H9 (cell line): ENCODE results near the gene ALPI. TPM values are rescaled to one million over a fixed set of nuclear protein-coding genes. Genes with fewer than 3 reads are reported as not detected.

Source experiments
- DNase-seq: peaks from one replicate; pipeline ENCODE4 v3.0.0-alpha.2; 2017
- H2AFZ ChIP-seq: one replicate; pipeline ENCODE4 v1.6.1; 2013; ENCODE audit warnings: mild to moderate bottlenecking, low read length, control low read depth, moderate library complexity
- H2AK5ac ChIP-seq: 2 replicates; pipeline ENCODE4 v1.6.1; 2013; ENCODE audit warnings: low read length, control low read depth, mixed read lengths; ENCODE audit not compliant: insufficient read length
- H2BK120ac ChIP-seq: one replicate; pipeline ENCODE4 v1.6.1; 2013; ENCODE audit warnings: low read depth, mild to moderate bottlenecking, low read length, control low read depth, inconsistent platforms; ENCODE audit not compliant: poor library complexity, severe bottlenecking
- H2BK12ac ChIP-seq: 2 replicates; pipeline ENCODE4 v1.6.1; 2013; ENCODE audit warnings: low read length, control low read depth, mixed read lengths, low read depth; ENCODE audit not compliant: insufficient read length
- H2BK15ac ChIP-seq: 2 replicates; pipeline ENCODE4 v1.6.1; 2013; ENCODE audit warnings: low read depth, low read length, control low read depth
- H2BK20ac ChIP-seq: one replicate; pipeline ENCODE4 v1.6.1; 2013; ENCODE audit warnings: low read depth, mild to moderate bottlenecking, low read length, control low read depth, inconsistent platforms; ENCODE audit not compliant: poor library complexity, severe bottlenecking
- H2BK5ac ChIP-seq: 2 replicates; pipeline ENCODE4 v1.6.1; 2013; ENCODE audit warnings: low read length, control low read depth, mixed read lengths; ENCODE audit not compliant: insufficient read length
- H3K14ac ChIP-seq: 2 replicates; pipeline ENCODE4 v1.6.1; 2013; ENCODE audit warnings: low read length, control low read depth; ENCODE audit not compliant: insufficient read depth
- H3K18ac ChIP-seq: 2 replicates; pipeline ENCODE4 v1.6.1; 2013; ENCODE audit warnings: low read depth, mild to moderate bottlenecking, mixed read lengths, low read length, control low read depth; ENCODE audit not compliant: insufficient read length
- H3K23ac ChIP-seq: 2 replicates; pipeline ENCODE4 v1.6.1; 2013; ENCODE audit warnings: low read length, control low read depth, mixed read lengths, low read depth; ENCODE audit not compliant: insufficient read length
- H3K23me2 ChIP-seq: 2 replicates; pipeline ENCODE4 v1.6.1; 2013; ENCODE audit warnings: low read depth, mild to moderate bottlenecking, mixed read lengths, low read length, control low read depth; ENCODE audit not compliant: insufficient read length, poor library complexity, severe bottlenecking
- H3K27ac ChIP-seq: 2 replicates; pipeline ENCODE4 v1.5.1; 2013; ENCODE audit warnings: low read length, control low read depth, mixed read lengths, low read depth; ENCODE audit not compliant: insufficient read length
- H3K27me3 ChIP-seq: 2 replicates; pipeline ENCODE4 v1.6.1; 2013; ENCODE audit warnings: low read length, control low read depth, inconsistent platforms; ENCODE audit not compliant: insufficient read depth
- H3K4ac ChIP-seq: 2 replicates; pipeline ENCODE4 v1.6.1; 2013; ENCODE audit warnings: low read depth, mild to moderate bottlenecking, control low read depth, inconsistent platforms, low read length, moderate library complexity
- H3K4me1 ChIP-seq: 2 replicates; pipeline ENCODE4 v1.6.1; 2013; ENCODE audit warnings: low read length, control low read depth, inconsistent platforms; ENCODE audit not compliant: insufficient read depth
- H3K4me2 ChIP-seq: 2 replicates; pipeline ENCODE4 v1.6.1; 2013; ENCODE audit warnings: low read length, control low read depth, mixed read lengths; ENCODE audit not compliant: insufficient read length, insufficient read depth
- H3K56ac ChIP-seq: 2 replicates; pipeline ENCODE4 v1.6.1; 2013; ENCODE audit warnings: low read depth, mild to moderate bottlenecking, mixed read lengths, low read length, control low read depth; ENCODE audit not compliant: insufficient read length
- H3K79me1 ChIP-seq: 2 replicates; pipeline ENCODE4 v1.6.1; 2013; ENCODE audit warnings: low read depth, mild to moderate bottlenecking, moderate library complexity, low read length, control low read depth, inconsistent platforms; ENCODE audit not compliant: insufficient read depth, poor library complexity, severe bottlenecking
- H3K79me2 ChIP-seq: 2 replicates; pipeline ENCODE4 v1.6.1; 2013; ENCODE audit warnings: low read length, control low read depth, inconsistent platforms; ENCODE audit not compliant: insufficient read depth
- H3K9ac ChIP-seq: 2 replicates; pipeline ENCODE4 v1.6.1; 2013; ENCODE audit warnings: low read length, control low read depth, mixed read lengths; ENCODE audit not compliant: insufficient read length; ENCODE audit errors: extremely low read depth
- H3K9me3 ChIP-seq: one replicate; pipeline ENCODE4 v1.6.1; 2013; ENCODE audit warnings: low read depth, low read length, inconsistent platforms; ENCODE audit not compliant: control insufficient read depth
- H3T11ph ChIP-seq: one replicate; pipeline ENCODE4 v1.6.1; 2013; ENCODE audit warnings: mild to moderate bottlenecking, low read length, control low read depth, inconsistent platforms
- H4K20me1 ChIP-seq: one replicate; pipeline ENCODE4 v1.6.1; 2013; ENCODE audit not compliant: control insufficient read depth, insufficient read length, insufficient read depth
- H4K5ac ChIP-seq: 2 replicates; pipeline ENCODE4 v1.6.1; 2013; ENCODE audit warnings: low read depth, mild to moderate bottlenecking, mixed read lengths, low read length, control low read depth; ENCODE audit not compliant: insufficient read length
- H4K8ac ChIP-seq: replicated peaks from 2 replicates; pipeline ENCODE4 v1.6.1; 2013; ENCODE audit warnings: low read length, control low read depth, mixed read lengths, low read depth; ENCODE audit not compliant: insufficient read length
- H4K91ac ChIP-seq: 2 replicates; pipeline ENCODE4 v1.6.1; 2013; ENCODE audit warnings: low read depth, mild to moderate bottlenecking, moderate library complexity, mixed read lengths, low read length, control low read depth; ENCODE audit not compliant: insufficient read length
- H3K27ac Mint-ChIP-seq, 3 experiments: 2 replicates in 2 of 3; 3 replicates in 1 of 3; pipeline ENCODE4 v1.8.0; 2020 to 2021; ENCODE audit warnings: mixed read lengths in 3 of 3, mild to moderate bottlenecking in 1 of 3, moderate library complexity in 1 of 3
- H3K27me3 Mint-ChIP-seq: 2 replicates; pipeline ENCODE4 v1.8.0; 2021; ENCODE audit warnings: low read depth, mild to moderate bottlenecking, moderate library complexity, mixed read lengths
- H3K36me3 Mint-ChIP-seq, 3 experiments: 2 replicates in 2 of 3; 3 replicates in 1 of 3; pipeline ENCODE4 v1.8.0; 2020 to 2021; ENCODE audit warnings: low read depth in 3 of 3, mixed read lengths in 3 of 3; ENCODE audit not compliant: insufficient read depth in 1 of 3
- H3K4me1 Mint-ChIP-seq, 2 experiments: 2 replicates each; pipeline ENCODE4 v1.8.0; 2020; ENCODE audit warnings: mixed read lengths in 2 of 2
- H3K4me3 Mint-ChIP-seq, 2 experiments: 2 replicates in 1 of 2; 3 replicates in 1 of 2; pipeline ENCODE4 v1.8.0; 2020 to 2021; ENCODE audit warnings: mild to moderate bottlenecking in 2 of 2, mixed read lengths in 2 of 2, moderate library complexity in 1 of 2
- H3K9me3 Mint-ChIP-seq, 2 experiments: 2 replicates in 1 of 2; 3 replicates in 1 of 2; pipeline ENCODE4 v1.8.0; 2020; ENCODE audit warnings: mild to moderate bottlenecking in 2 of 2, mixed read lengths in 2 of 2, moderate library complexity in 1 of 2
- WGBS: extraction: QIAGEN DNeasy Blood & Tissue Kit; methylation state at CpG from one replicate; pipeline ENCODE4 v1.1.7; 2013; ENCODE audit warnings: missing lambda C conversion rate, low lambda C conversion rate, mixed read lengths; ENCODE audit not compliant: insufficient read length; ENCODE audit errors: extremely low coverage; 5-methylcytosine and 5-hydroxymethylcytosine counted together
- total RNA-seq: library from RNA; stranded (reverse); gene quantifications from 2 replicates; pipeline ENCODE4 v1.2.1, GENCODE V29; 2021
- TF ChIP-seq, protein P1 (sequence below): fragments of 200-600 bp; sonication (generic); conservative IDR thresholded peaks from 3 replicates; pipeline ENCODE4 v1.8.0; 2021; ENCODE audit warnings: antibody characterized with exemption, mild to moderate bottlenecking

Gene ALPI
- total RNA-seq, 1 experiment from 2014 or later, result not detected

DNA sequence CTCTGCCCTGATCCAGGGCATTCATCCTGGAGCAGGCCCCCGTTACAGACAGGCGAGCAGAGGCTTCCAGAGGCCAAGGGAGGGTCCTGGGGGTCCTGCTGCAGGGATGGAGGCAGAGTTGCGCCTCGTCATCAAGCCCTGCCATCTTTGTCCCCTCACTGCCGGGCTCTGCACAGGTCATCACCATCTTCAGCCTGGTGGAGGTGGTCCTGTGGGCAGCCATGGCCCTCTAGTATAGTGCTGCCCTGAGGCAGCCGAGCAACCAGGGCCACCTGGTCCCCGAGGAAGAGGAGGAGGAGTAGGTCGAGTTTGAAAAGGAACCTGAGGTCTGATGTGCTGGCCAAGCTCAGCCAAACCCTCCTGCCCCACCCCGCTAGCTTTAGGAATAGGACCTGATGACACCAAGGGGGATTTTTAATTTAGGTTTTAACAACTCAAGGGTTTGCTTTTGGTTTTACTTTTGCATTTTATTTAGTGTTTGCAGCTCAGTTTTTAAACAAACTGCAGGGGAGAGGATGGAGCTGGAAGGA, 8.8 kb upstream of the ALPI start:
- Histone ChIP-seq H3K79me1 (no peaks in the 10 kb centered on the region), H4K20me1 (no peaks in the 10 kb centered on the region), H3K9ac (no peak overlapping the region), H3K23me2 (no peaks in the 10 kb centered on the region), H3K4me2 (no peak overlapping the region), H3K27ac (no peak overlapping the region), H3T11ph (no peak overlapping the region), H2AK5ac (no peak overlapping the region), H3K79me2 (no peaks in the 10 kb centered on the region), H2BK15ac (no peak overlapping the region), H3K56ac (no peak overlapping the region), H2BK120ac (no peak overlapping the region), H3K4me1 (no peaks in the 10 kb centered on the region), H3K14ac (no peak overlapping the region), H4K91ac (no peak overlapping the region), H2BK20ac (no peak overlapping the region), H2BK5ac (no peak overlapping the region), H3K9me3 (no peaks in the 10 kb centered on the region), H2BK12ac (no peak overlapping the region), H4K8ac (no peak overlapping the region), H2AFZ (no peak overlapping the region), H3K23ac (no peak overlapping the region), H3K27me3 (no peaks in the 10 kb centered on the region), H4K5ac (no peak overlapping the region), H3K4ac (no peak overlapping the region), H3K18ac (no peak overlapping the region)
- DNase-seq, result no peak
- no CpG with 5 or more reads among the region's 9 CpGs for WGBS
- H3K4me3 Mint-ChIP-seq, result no peak overlapping the region
- no peak overlapping the region; a peak in 1 of 7 replicates for H3K27ac Mint-ChIP-seq
- TF ChIP-seq, protein P1, sequence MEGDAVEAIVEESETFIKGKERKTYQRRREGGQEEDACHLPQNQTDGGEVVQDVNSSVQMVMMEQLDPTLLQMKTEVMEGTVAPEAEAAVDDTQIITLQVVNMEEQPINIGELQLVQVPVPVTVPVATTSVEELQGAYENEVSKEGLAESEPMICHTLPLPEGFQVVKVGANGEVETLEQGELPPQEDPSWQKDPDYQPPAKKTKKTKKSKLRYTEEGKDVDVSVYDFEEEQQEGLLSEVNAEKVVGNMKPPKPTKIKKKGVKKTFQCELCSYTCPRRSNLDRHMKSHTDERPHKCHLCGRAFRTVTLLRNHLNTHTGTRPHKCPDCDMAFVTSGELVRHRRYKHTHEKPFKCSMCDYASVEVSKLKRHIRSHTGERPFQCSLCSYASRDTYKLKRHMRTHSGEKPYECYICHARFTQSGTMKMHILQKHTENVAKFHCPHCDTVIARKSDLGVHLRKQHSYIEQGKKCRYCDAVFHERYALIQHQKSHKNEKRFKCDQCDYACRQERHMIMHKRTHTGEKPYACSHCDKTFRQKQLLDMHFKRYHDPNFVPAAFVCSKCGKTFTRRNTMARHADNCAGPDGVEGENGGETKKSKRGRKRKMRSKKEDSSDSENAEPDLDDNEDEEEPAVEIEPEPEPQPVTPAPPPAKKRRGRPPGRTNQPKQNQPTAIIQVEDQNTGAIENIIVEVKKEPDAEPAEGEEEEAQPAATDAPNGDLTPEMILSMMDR, result no peak
- H3K27me3 Mint-ChIP-seq, result peaks cover 11% of the 10 kb centered on the region
- no peaks in the 10 kb centered on the region for H3K9me3 Mint-ChIP-seq
- H3K4me1 Mint-ChIP-seq, result no peaks in the 10 kb centered on the region
- no peaks in the 10 kb centered on the region for H3K36me3 Mint-ChIP-seq
